Inferior parietal cortex (tissue), 1 donor: ENCODE data around the gene GSTO2.

Experiments
- DNase-seq: peaks from one replicate; pipeline ENCODE4 v3.0.0-alpha.2; 2016; ENCODE audit errors: extremely low spot score

Gene GSTO2

GRCh38 chr10:104325436-104326435 is 56.8 kb downstream of the GSTO2 start:
- no peak for DNase-seq

GRCh38 chr10:104326991-104327610 is 58.1 kb downstream of the GSTO2 start:
- DNase-seq, result no peak

- DNase-seq, result no peak
Measured at GRCh38 chr10:104327745-104328645, 59.0 kb downstream of the GSTO2 start.

GRCh38 chr10:104328646-104328895 is 59.6 kb downstream of the GSTO2 start:
- no peak for DNase-seq

- peak; percentile 60 for DNase-seq
Measured at GRCh38 chr10:104328896-104329710, 60.1 kb downstream of the GSTO2 start.

GRCh38 chr10:104329735-104330134 is 60.8 kb downstream of the GSTO2 start:
- DNase-seq, result no peak

GRCh38 chr10:104330168-104331110 is 61.5 kb downstream of the GSTO2 start:
- no peak for DNase-seq

- no peak for DNase-seq
Measured at GRCh38 chr10:104331208-104331838, 62.3 kb downstream of the GSTO2 start.

GRCh38 chr10:104332243-104333031 is 63.5 kb downstream of the GSTO2 start:
- DNase-seq, result no peak

GRCh38 chr10:104333032-104333727 is 64.2 kb downstream of the GSTO2 start:
- DNase-seq, result no peak

GRCh38 chr10:104333728-104334373 is 64.9 kb downstream of the GSTO2 start:
- DNase-seq, result no peak

- DNase-seq, result no peak
Measured at GRCh38 chr10:104334561-104334960, 65.6 kb downstream of the GSTO2 start.

- no peak for DNase-seq
Measured at GRCh38 chr10:104334965-104335650, 66.1 kb downstream of the GSTO2 start.

- DNase-seq, result no peak
Measured at GRCh38 chr10:104336821-104337467, 68.0 kb downstream of the GSTO2 start.

- no peak for DNase-seq
Measured at GRCh38 chr10:104337521-104337984, 68.6 kb downstream of the GSTO2 start.

GRCh38 chr10:104337985-104338735 is 69.2 kb downstream of the GSTO2 start, which contains the start of gene ITPRIP:
Gene ITPRIP, minus strand, starts transcription at chr10:104338465. Its CDS starts 22,414 bp downstream, at chr10:104316051.
- peak; percentile 53 for DNase-seq
